ENCODE measurements around the gene TUBA1B. TPM values are rescaled to one million over a fixed set of nuclear protein-coding genes. Genes with fewer than 3 reads are reported as not detected.
"Not testable (repeated sequence)": the region's sequence is repeated elsewhere in the genome, so short reads cannot be mapped to it uniquely, and the experiment has no call there.

TUBA1B gene
- total RNA-seq, 1 donor: 2,451 TPM

GRCh38 chr12:49133590-49133989, 2.4 kb upstream of the TUBA1B start:
- no peak for TF ChIP-seq CTCF (IDR thresholded peaks at IDR 0.05; ENCODE audit: insufficient read depth, low read length)
- DNase-seq (ENCODE audit: low read depth): no peak
- peak overlapping the region; percentile 1 for H3K4me3 ChIP-seq (ENCODE audit: low read depth, low read length)

GRCh38 chr12:49133014-49133413, 1.8 kb upstream of the TUBA1B start:
- peak; percentile 28 for DNase-seq (ENCODE audit: low read depth)
- H3K4me3 ChIP-seq (ENCODE audit: low read depth, low read length): peak overlapping the region; percentile 60
- TF ChIP-seq CTCF (IDR thresholded peaks at IDR 0.05; ENCODE audit: insufficient read depth, low read length): no peak

- no peak for TF ChIP-seq CTCF (IDR thresholded peaks at IDR 0.05; ENCODE audit: insufficient read depth, low read length)
- DNase-seq (ENCODE audit: low read depth): peak; percentile 65
- H3K4me3 ChIP-seq (ENCODE audit: low read depth, low read length): peak overlapping the region; percentile 60
Observed at GRCh38 chr12:49131894-49132461, 783 bp upstream of the TUBA1B start.

- peak; percentile 90 for TF ChIP-seq CTCF (IDR thresholded peaks at IDR 0.05; ENCODE audit: insufficient read depth, low read length)
- peak; percentile 91 for DNase-seq (ENCODE audit: low read depth)
- peak overlapping the region; percentile 96 for H3K4me3 ChIP-seq (ENCODE audit: low read depth, low read length)
Observed at GRCh38 chr12:49130151-49131050, 794 bp downstream of the TUBA1B start.

GRCh38 chr12:49129332-49130150, 1.7 kb downstream of the TUBA1B start:
- peak overlapping the region; percentile 96 for H3K4me3 ChIP-seq (ENCODE audit: low read depth, low read length)
- no peak for TF ChIP-seq CTCF (IDR thresholded peaks at IDR 0.05; ENCODE audit: insufficient read depth, low read length)
- no peak for DNase-seq (ENCODE audit: low read depth)

- H3K4me3 ChIP-seq (ENCODE audit: low read depth, low read length); DNase-seq (ENCODE audit: low read depth): not testable (repeated sequence)
Observed at GRCh38 chr12:49127971-49128370, 3.2 kb downstream of the TUBA1B start.
